NCI-H1694 (cell line): ENCODE measurements around the gene TMEM181.
"Not testable (repeated sequence)": the region's sequence is repeated elsewhere in the genome, so short reads cannot be mapped to it uniquely, and the experiment has no call there.

Experiments used
- DNase-seq: peaks from one replicate; lab custom pipeline; 2025; lab: John Stamatoyannopoulos, UW

TMEM181 gene

GRCh38 chr6:158660333-158660754 is 100.5 kb downstream of the TMEM181 start:
- DNase-seq = no peak

- DNase-seq = no peak
Measured at GRCh38 chr6:158661156-158661685, 101.3 kb downstream of the TMEM181 start.

GRCh38 chr6:158662607-158662953 is 102.7 kb downstream of the TMEM181 start:
- no peak for DNase-seq

- no peak for DNase-seq
Measured at GRCh38 chr6:158662954-158663624, 103.2 kb downstream of the TMEM181 start.

GRCh38 chr6:158663625-158664165 is 103.8 kb downstream of the TMEM181 start:
- DNase-seq = no peak

- no peak for DNase-seq
Measured at GRCh38 chr6:158665332-158665731, 105.4 kb downstream of the TMEM181 start.

- DNase-seq = no peak
Measured at GRCh38 chr6:158666628-158667359, 106.9 kb downstream of the TMEM181 start.

GRCh38 chr6:158667360-158667981 is 107.6 kb downstream of the TMEM181 start:
- DNase-seq = no peak

- DNase-seq = no peak
Measured at GRCh38 chr6:158668707-158669103, 108.8 kb downstream of the TMEM181 start.

- DNase-seq = no peak
Measured at GRCh38 chr6:158669145-158670035, 109.5 kb downstream of the TMEM181 start.

- DNase-seq = not testable (repeated sequence)
Measured at GRCh38 chr6:158672119-158672518, 112.2 kb downstream of the TMEM181 start.

- no peak for DNase-seq
Measured at GRCh38 chr6:158672726-158673125, 112.8 kb downstream of the TMEM181 start.

GRCh38 chr6:158674342-158675131 is 114.6 kb downstream of the TMEM181 start:
- DNase-seq = no peak

- DNase-seq = not testable (repeated sequence)
Measured at GRCh38 chr6:158677094-158677493, 117.2 kb downstream of the TMEM181 start.

GRCh38 chr6:158677906-158678578 is 118.2 kb downstream of the TMEM181 start:
- no peak for DNase-seq

GRCh38 chr6:158680015-158680414 is 120.1 kb downstream of the TMEM181 start:
- DNase-seq = no peak

- no peak for DNase-seq
Measured at GRCh38 chr6:158680481-158680880, 120.6 kb downstream of the TMEM181 start.

- no peak for DNase-seq
Measured at GRCh38 chr6:158684311-158684710, 124.4 kb downstream of the TMEM181 start.

- no peak for DNase-seq
Measured at GRCh38 chr6:158684745-158685324, 124.9 kb downstream of the TMEM181 start.
